GM20000 (cell line): Measurements from ENCODE around the gene ACTL7B.

Experiments used
- DNase-seq: peaks from one replicate; pipeline ENCODE4 v3.0.0; 2012; ENCODE audit warnings: low spot score
- CTCF ChIP-seq: IDR thresholded peaks from 2 replicates; pipeline ENCODE4 v1.5.1; 2012; ENCODE audit warnings: mild to moderate bottlenecking, control low read depth; ENCODE audit errors: extremely low read depth, missing control alignments

ACTL7B gene

DNA sequence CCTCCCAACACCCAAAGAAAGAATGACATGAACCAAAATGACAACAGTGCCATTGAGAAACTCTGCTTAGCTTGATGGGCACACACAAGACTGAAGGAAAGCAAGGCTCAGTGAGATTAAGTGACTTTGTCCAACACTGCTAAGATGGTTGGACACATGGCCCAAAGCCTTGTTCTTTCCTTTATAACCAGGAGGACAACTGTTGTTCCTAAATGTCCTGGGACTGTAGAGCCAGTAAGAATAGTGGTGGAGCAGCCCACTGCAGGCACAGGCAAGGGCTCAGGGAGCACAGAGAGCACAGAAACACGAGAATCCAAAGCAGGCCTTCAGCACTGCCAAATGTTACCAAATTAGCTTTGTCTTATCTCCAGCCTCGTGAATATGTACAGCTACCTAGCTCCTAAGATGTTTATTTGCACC, 10.2 kb upstream of the ACTL7B start:
- no peak for DNase-seq
- TF ChIP-seq CTCF = no peak

GRCh38 chr9:108865037-108865436, 9.3 kb upstream of the ACTL7B start:
- no peak for TF ChIP-seq CTCF
- no peak for DNase-seq

DNA sequence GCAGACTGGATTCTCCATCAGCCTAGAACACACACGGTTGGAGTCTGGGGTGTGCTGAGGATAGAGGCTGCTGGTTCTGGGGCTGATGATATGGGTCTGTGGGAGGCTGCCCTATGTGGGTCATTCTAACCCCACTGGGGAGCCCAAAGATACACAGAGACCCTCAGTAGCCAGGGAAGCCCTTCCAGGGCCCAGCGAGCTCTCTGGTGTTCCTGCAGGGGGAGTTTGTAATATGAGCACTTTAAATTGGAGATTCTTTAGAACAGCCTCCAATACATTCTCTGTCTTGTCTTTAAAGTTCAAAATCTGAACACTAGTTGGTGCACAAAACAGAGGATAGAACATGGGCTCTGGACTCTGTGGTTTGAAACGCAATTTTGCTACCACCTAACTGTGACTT, 8.7 kb upstream of the ACTL7B start:
- DNase-seq = no peak
- no peak for TF ChIP-seq CTCF

DNA sequence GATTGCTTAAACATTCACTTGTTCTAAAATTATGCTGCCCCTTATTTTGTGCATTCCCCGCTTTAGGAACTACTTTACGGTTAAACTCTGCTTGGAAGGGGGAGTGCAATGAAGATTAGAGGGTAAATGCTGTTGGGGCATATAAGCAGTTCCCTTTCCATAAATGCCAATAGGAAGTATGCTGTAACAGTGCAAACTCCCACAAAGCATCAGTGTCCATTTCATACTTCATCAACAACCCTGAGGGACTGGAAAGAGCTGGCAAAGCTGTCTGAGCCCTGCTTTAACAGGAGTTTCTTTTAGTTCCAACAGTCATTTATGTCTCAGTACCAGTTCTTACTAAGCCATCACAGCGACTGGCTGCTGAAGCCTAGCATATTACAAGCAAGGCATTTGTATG, 8.1 kb upstream of the ACTL7B start:
- TF ChIP-seq CTCF = no peak
- no peak for DNase-seq

DNA sequence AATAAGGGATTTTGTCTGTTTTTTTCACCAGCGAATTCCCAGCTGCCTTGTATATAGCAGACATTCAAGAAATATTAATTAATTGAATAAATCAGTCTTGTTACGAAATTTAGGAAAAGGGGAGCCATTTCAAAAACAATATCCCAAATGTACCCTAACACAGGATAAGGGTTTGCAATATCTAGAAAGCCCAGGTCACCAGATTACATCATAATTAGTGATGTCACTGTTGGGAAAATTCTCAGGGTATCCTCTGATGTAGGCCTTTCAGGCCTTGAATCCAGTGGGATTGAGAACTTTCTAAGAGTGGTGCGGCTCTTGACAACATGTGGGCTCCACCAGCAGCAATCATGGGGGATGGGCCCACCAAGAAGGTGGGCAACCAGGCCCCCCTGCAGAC, 6.2 kb upstream of the ACTL7B start, which contains the start of gene ACTL7A:
Gene ACTL7A, plus strand, starts transcription at position 270 of the 400 bp plus-strand sequence. Its CDS starts 57 bp downstream, at position 327.
- DNase-seq = no peak
- no peak for TF ChIP-seq CTCF

GRCh38 chr9:108861464-108861863, 5.7 kb upstream of the ACTL7B start:
- TF ChIP-seq CTCF = no peak
- DNase-seq = no peak

GRCh38 chr9:108860764-108861163, 5.0 kb upstream of the ACTL7B start:
- no peak for DNase-seq
- TF ChIP-seq CTCF = no peak
